GM18505 (cell line): ENCODE results near the gene SAMD1.

Source experiments
- ATAC-seq: cut with Tn5 transposase; IDR thresholded peaks from one replicate; pipeline ENCODE4 v1.9.1; 2021; ENCODE audit not compliant: unreplicated experiment
- POLR2A ChIP-seq: IDR thresholded peaks from 4 replicates; pipeline ENCODE4 v1.6.1; 2011; ENCODE audit warnings: borderline replicate concordance; ENCODE audit not compliant: insufficient read depth, insufficient read length; ENCODE audit errors: extremely low read depth

Gene SAMD1

GRCh38 chr19:14089662-14090508 lies 666 bp downstream of the SAMD1 start:
- no peak for TF ChIP-seq POLR2A
- no peak for ATAC-seq

GRCh38 chr19:14089412-14089661 lies 1.2 kb downstream of the SAMD1 start:
- TF ChIP-seq POLR2A, result no peak
- no peak for ATAC-seq

- no peak for TF ChIP-seq POLR2A
- ATAC-seq, result no peak
These were observed 1.7 kb downstream of the SAMD1 start for GRCh38 chr19:14088634-14089411.

- no peak for ATAC-seq
- TF ChIP-seq POLR2A, result no peak
These were observed 4.5 kb downstream of the SAMD1 start for GRCh38 chr19:14086098-14086497.

GRCh38 chr19:14085309-14085995 lies 5.1 kb downstream of the SAMD1 start, which contains the start of gene C19orf67:
C19orf67 (minus strand) TSS chr19:14085783; CDS start chr19:14085627, 156 bp downstream.
- ATAC-seq, result no peak
- no peak for TF ChIP-seq POLR2A

- no peak for TF ChIP-seq POLR2A
- ATAC-seq, result no peak
These were observed 7.9 kb downstream of the SAMD1 start for GRCh38 chr19:14082675-14082960.

GRCh38 chr19:14081797-14082674 lies 8.5 kb downstream of the SAMD1 start:
- ATAC-seq, result peak; percentile 12
- TF ChIP-seq POLR2A, result no peak

- TF ChIP-seq POLR2A, result peak; percentile 73
- ATAC-seq, result peak; percentile 80
These were observed 9.4 kb downstream of the SAMD1 start for GRCh38 chr19:14080887-14081796.

- TF ChIP-seq POLR2A, result no peak
- no peak for ATAC-seq
These were observed 12.1 kb downstream of the SAMD1 start for GRCh38 chr19:14078411-14078810.

GRCh38 chr19:14073925-14074838 lies 16.4 kb downstream of the SAMD1 start:
- TF ChIP-seq POLR2A, result no peak
- no peak for ATAC-seq

GRCh38 chr19:14073261-14073924 lies 17.2 kb downstream of the SAMD1 start:
- peak; percentile 35 for TF ChIP-seq POLR2A
- peak; percentile 49 for ATAC-seq
